PC-3 (cell line): ENCODE data around the gene GABARAP.

Experiments used
- EZH2 ChIP-seq: fragments of 300-600 bp; sonication (generic); IDR thresholded peaks from one replicate; pipeline ENCODE4 v1.6.1; 2017; ENCODE audit warnings: antibody characterized with exemption, mild to moderate bottlenecking, low read length; ENCODE audit not compliant: unreplicated experiment
- EZH2phosphoT487 ChIP-seq: fragments of 300-600 bp; sonication (generic); IDR thresholded peaks from 2 replicates; pipeline ENCODE4 v1.6.1; 2018; ENCODE audit warnings: mild to moderate bottlenecking, antibody characterized with exemption, low read length, borderline replicate concordance
- TF ChIP-seq, protein P1 (sequence below): fragments of 300-600 bp; sonication (generic); conservative IDR thresholded peaks from 2 replicates; pipeline ENCODE4 v1.5.1; 2017; ENCODE audit warnings: antibody characterized with exemption, low read depth, mild to moderate bottlenecking, low read length

DNA sequence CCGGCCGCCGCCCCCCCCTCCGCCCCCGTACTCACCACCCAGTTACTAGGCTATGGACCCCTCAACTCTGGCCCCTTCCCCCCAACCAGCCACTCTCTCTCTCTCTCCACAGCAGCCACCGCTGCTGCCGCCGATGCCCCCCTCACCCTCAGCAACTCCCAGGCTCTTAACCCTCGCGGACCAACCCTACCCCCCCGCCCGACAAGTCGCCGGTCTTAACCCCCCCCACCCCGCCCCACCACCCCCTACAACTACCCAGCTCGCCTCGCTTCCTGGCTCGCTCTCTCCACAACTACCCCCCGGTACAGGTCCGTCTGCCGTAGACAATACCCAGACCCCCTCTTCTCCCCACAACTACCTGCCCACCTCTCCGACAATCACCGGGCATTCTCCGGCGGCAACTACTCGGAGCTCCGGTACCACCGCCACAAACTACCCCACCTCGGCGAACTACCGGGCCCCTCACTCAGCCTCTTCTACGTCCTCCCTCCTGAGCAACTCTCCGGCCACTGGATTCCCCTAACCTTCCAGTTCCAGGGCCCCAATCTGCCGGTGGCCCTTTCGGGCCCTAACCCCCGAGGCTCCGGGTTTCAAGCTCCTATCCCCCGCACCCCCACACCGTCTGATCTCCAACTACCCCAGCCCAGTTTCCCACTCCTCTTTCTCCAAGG lies 3.7 kb downstream of the GABARAP start:
- TF ChIP-seq, protein P1, sequence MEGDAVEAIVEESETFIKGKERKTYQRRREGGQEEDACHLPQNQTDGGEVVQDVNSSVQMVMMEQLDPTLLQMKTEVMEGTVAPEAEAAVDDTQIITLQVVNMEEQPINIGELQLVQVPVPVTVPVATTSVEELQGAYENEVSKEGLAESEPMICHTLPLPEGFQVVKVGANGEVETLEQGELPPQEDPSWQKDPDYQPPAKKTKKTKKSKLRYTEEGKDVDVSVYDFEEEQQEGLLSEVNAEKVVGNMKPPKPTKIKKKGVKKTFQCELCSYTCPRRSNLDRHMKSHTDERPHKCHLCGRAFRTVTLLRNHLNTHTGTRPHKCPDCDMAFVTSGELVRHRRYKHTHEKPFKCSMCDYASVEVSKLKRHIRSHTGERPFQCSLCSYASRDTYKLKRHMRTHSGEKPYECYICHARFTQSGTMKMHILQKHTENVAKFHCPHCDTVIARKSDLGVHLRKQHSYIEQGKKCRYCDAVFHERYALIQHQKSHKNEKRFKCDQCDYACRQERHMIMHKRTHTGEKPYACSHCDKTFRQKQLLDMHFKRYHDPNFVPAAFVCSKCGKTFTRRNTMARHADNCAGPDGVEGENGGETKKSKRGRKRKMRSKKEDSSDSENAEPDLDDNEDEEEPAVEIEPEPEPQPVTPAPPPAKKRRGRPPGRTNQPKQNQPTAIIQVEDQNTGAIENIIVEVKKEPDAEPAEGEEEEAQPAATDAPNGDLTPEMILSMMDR: no peak
- TF ChIP-seq EZH2 (no peak), EZH2phosphoT487 (no peak)
